Sigmoid colon (tissue), 7 donors: ENCODE measurements around the gene TNNT1. TPM values are rescaled to one million over a fixed set of nuclear protein-coding genes. Genes with fewer than 3 reads are reported as not detected.

Experiments used
- DNase-seq: peaks from one replicate; pipeline ENCODE4 v3.0.0-alpha.2; 2019
- H3K27ac ChIP-seq, 4 donors: fragments of 200-600 bp; sonication (generic); one replicate each; pipeline ENCODE4 v1.5.1; 2016 to 2019; ENCODE audit warnings: mild to moderate bottlenecking in 1 of 4
- H3K27me3 ChIP-seq, 3 donors: fragments of 200-600 bp; sonication (generic); one replicate each; pipeline ENCODE4 v1.5.1; 2019; ENCODE audit warnings: mild to moderate bottlenecking in 1 of 3
- H3K36me3 ChIP-seq, 4 donors: fragments of 200-600 bp; sonication (generic); one replicate each; pipeline ENCODE4 v1.5.1; 2016 to 2019
- H3K4me1 ChIP-seq, 4 donors: fragments of 200-600 bp; sonication (generic); one replicate each; pipeline ENCODE4 v1.5.1; 2017 to 2019
- H3K4me3 ChIP-seq, 4 donors: fragments of 200-600 bp; sonication (generic); one replicate each; pipeline ENCODE4 v1.5.1; 2017 to 2019; ENCODE audit warnings: mild to moderate bottlenecking in 2 of 4, moderate library complexity in 1 of 4
- H3K9me3 ChIP-seq, 4 donors: fragments of 200-600 bp in 3 of 4; sonication (generic) in 3 of 4; one replicate each; pipeline versions ENCODE4 v1.5.1 to v1.6.1; 2013 to 2019
- CTCF ChIP-seq, 4 experiments: fragments of 450-650 bp in 3 of 4; fragments of 200-600 bp in 1 of 4; IDR thresholded peaks; one replicate each; pipeline ENCODE4 v1.5.1; 2016 to 2019; ENCODE audit warnings: antibody characterized with exemption in 4 of 4, mild to moderate bottlenecking in 3 of 4, moderate library complexity in 2 of 4
- EP300 ChIP-seq, 4 donors: sonication (generic); formaldehyde crosslinking; IDR thresholded peaks; one replicate each; pipeline ENCODE4 v1.6.1; 2017; ENCODE audit warnings: antibody characterized with exemption in 4 of 4
- POLR2A ChIP-seq, 2 donors: fragments of 450-650 bp; IDR thresholded peaks; one replicate each; pipeline ENCODE4 v1.6.1; 2016; ENCODE audit warnings: antibody characterized with exemption in 2 of 2, mild to moderate bottlenecking in 2 of 2, moderate library complexity in 2 of 2
- POLR2AphosphoS5 ChIP-seq, 4 donors: sonication (generic); formaldehyde crosslinking; IDR thresholded peaks; one replicate each; pipeline ENCODE4 v1.6.1; 2017; ENCODE audit warnings: antibody characterized with exemption in 4 of 4
- WGBS, 2 donors: extraction: QIAGEN DNeasy Blood & Tissue Kit; methylation state at CpG; one replicate each; pipeline ENCODE4 v1.1.7; 2013; 5-methylcytosine and 5-hydroxymethylcytosine counted together
- intact Hi-C: fragments of 100-400 bp; cut with DNase I; formaldehyde crosslinking; loops from one replicate; pipeline ENCODE4 v1.15.1; 2023
- polyA plus RNA-seq, 3 donors: library from polyadenylated mRNA; stranded (reverse); fragments of 200-250 nt; gene quantifications; one replicate each; pipeline ENCODE4 v1.2.3, GENCODE V29; 2013
- total RNA-seq, 4 donors: library from RNA; depleted of rRNA; stranded (reverse); fragments of >200 nt; gene quantifications; one replicate each; pipeline ENCODE4 v1.1.0, GENCODE V29; 2016
- donor health status: healthy with polysubstance abuse.
- donor health status: Bipolar disorder and iron deficiency.
- donor health status: healthy.

Gene TNNT1
- total and polyA plus RNA-seq, 7 donors, result 1.4 to 17.4 (median 2.2) TPM; not detected in 3

GRCh38 chr19:55131421-55131820, 17.6 kb downstream of the TNNT1 start:
- Histone ChIP-seq H3K9me3 (no peaks in the 10 kb centered on the region), H3K36me3 (no peaks in the 10 kb centered on the region), H3K4me1 (no peaks in the 10 kb centered on the region), H3K27ac (no peak overlapping the region), H3K4me3 (no peak overlapping the region), H3K27me3 (peaks cover 7 to 71% (median 19%) of the 10 kb centered on the region in 3 donors)
- WGBS, 2 donors, result 87 to 89% methylated on average over 16 of the region's 16 CpGs
- TF ChIP-seq CTCF (IDR thresholded peaks at IDR 0.05), result no peak
- TF ChIP-seq EP300 (IDR thresholded peaks at IDR 0.05), result no peak
- TF ChIP-seq POLR2A (IDR thresholded peaks at IDR 0.05), result no peak
- TF ChIP-seq POLR2AphosphoS5 (IDR thresholded peaks at IDR 0.05), result no peak
- intact Hi-C loops, result no loop called here
- DNase-seq, result no peak

GRCh38 chr19:55119053-55119452, 30.0 kb downstream of the TNNT1 start:
- no peak for DNase-seq
- no peaks in the 10 kb centered on the region for H3K36me3 ChIP-seq
- H3K4me1 ChIP-seq, result peaks cover 0 to 35% (median 29%) of the 10 kb centered on the region in 4 donors
- no peaks in the 10 kb centered on the region for H3K9me3 ChIP-seq
- no peak for TF ChIP-seq EP300 (IDR thresholded peaks at IDR 0.05)
- no peak for TF ChIP-seq POLR2AphosphoS5 (IDR thresholded peaks at IDR 0.05)
- TF ChIP-seq CTCF (IDR thresholded peaks at IDR 0.05), result no peak
- no peak for TF ChIP-seq POLR2A (IDR thresholded peaks at IDR 0.05)
- 81 to 86% methylated on average over 14 of the region's 14 CpGs for WGBS, 2 donors
- no peak overlapping the region for H3K4me3 ChIP-seq
- intact Hi-C loops, result loop anchor here (5.0 to 10.0 kb wide), 4 partner anchors 536 to 1252 kb away; partner anchors contain the start of genes LENG9, MYADM, TSEN34 and U2AF2
- H3K27me3 ChIP-seq, result peaks cover 0 to 8% (median 0%) of the 10 kb centered on the region in 3 donors
- no peak overlapping the region for H3K27ac ChIP-seq

- TF ChIP-seq EP300 (IDR thresholded peaks at IDR 0.05), result no peak
- TF ChIP-seq POLR2A (IDR thresholded peaks at IDR 0.05), result no peak
- TF ChIP-seq CTCF (IDR thresholded peaks at IDR 0.05), result no peak
- TF ChIP-seq POLR2AphosphoS5 (IDR thresholded peaks at IDR 0.05), result no peak
- H3K9me3 ChIP-seq, result no peaks in the 10 kb centered on the region
- H3K36me3 ChIP-seq, result no peaks in the 10 kb centered on the region
- 23 to 43% methylated on average over 22 of the region's 22 CpGs for WGBS, 2 donors
- peaks cover 0 to 41% (median 33%) of the 10 kb centered on the region in 4 donors for H3K4me1 ChIP-seq
- H3K4me3 ChIP-seq, result peak overlapping the region; percentile 38 to 96 (median 86)
- H3K27me3 ChIP-seq, result peaks cover 0 to 3% (median 0%) of the 10 kb centered on the region in 3 donors
- H3K27ac ChIP-seq, result peak overlapping the region; percentile 95 to 99 (median 98)
- no peak for DNase-seq
- intact Hi-C loops, result loop anchor here (5.0 to 10.0 kb wide), 4 partner anchors 536 to 1251 kb away; partner anchors contain the start of genes LENG9, MYADM, TSEN34 and U2AF2
Measured at GRCh38 chr19:55118401-55118991, 30.5 kb downstream of the TNNT1 start.

GRCh38 chr19:55117663-55118391, 31.2 kb downstream of the TNNT1 start:
- intact Hi-C loops, result loop anchor here (5.0 to 10.0 kb wide), 4 partner anchors 537 to 1251 kb away; partner anchors contain the start of genes LENG9, MYADM, TSEN34 and U2AF2
- WGBS, 2 donors, result 0 to 1% methylated on average over 44 of the region's 44 CpGs
- H3K4me1 ChIP-seq, result peaks cover 0 to 48% (median 39%) of the 10 kb centered on the region in 4 donors

More at GRCh38 chr19:55117663-55118391, 31.2 kb downstream of the TNNT1 start:
- Histone ChIP-seq H3K4me3 (peak overlapping the region; percentile 38 to 96 (median 86)), H3K27ac (peak overlapping the region; percentile 95 to 99 (median 98)), H3K9me3 (no peaks in the 10 kb centered on the region), H3K36me3 (no peaks in the 10 kb centered on the region), H3K27me3 (no peaks in the 10 kb centered on the region)
- peak; percentile 12 to 92 (median 56) for TF ChIP-seq POLR2AphosphoS5 (IDR thresholded peaks at IDR 0.05)
- peak in 1 of 4 donors; percentile 90 for TF ChIP-seq EP300 (IDR thresholded peaks at IDR 0.05)
- no peak for TF ChIP-seq POLR2A (IDR thresholded peaks at IDR 0.05)
- no peak for TF ChIP-seq CTCF (IDR thresholded peaks at IDR 0.05)
- DNase-seq, result peak; percentile 100
